Activated CD4-positive, alpha-beta T cell treated with anti-CD3 and anti-CD28 coated beads, Interleukin-2, amount 10 ng/mL, durations not matched to agents 24 days and 14 days (primary cell): Measurements from ENCODE around the gene ANKRD63. TPM values are rescaled to one million over a fixed set of nuclear protein-coding genes. Genes with fewer than 3 reads are reported as not detected.

Source experiments
- DNase-seq: peaks from one replicate; pipeline ENCODE4 v3.0.0; 2022
- H3K27ac Mint-ChIP-seq: one replicate; pipeline ENCODE4 v1.8.0; 2022; ENCODE audit warnings: mild to moderate bottlenecking, mixed read lengths
- H3K27me3 Mint-ChIP-seq: one replicate; pipeline ENCODE4 v1.8.0; 2022; ENCODE audit warnings: mixed read lengths
- H3K36me3 Mint-ChIP-seq: one replicate; pipeline ENCODE4 v1.8.0; 2022; ENCODE audit warnings: low read depth, mild to moderate bottlenecking, mixed read lengths
- H3K4me1 Mint-ChIP-seq: one replicate; pipeline ENCODE4 v1.8.0; 2021; ENCODE audit warnings: mixed read lengths
- H3K4me3 Mint-ChIP-seq: one replicate; pipeline ENCODE4 v1.8.0; 2022; ENCODE audit warnings: mild to moderate bottlenecking, moderate library complexity, mixed read lengths
- H3K9me3 Mint-ChIP-seq: one replicate; pipeline ENCODE4 v1.8.0; 2021; ENCODE audit warnings: mixed read lengths
- intact Hi-C: fragments of 100-400 bp; cut with micrococcal nuclease; formaldehyde crosslinking; loops from one replicate; pipeline ENCODE4 v1.15.1; 2023
- total RNA-seq: library from RNA; stranded (reverse); gene quantifications from 2 replicates; pipeline ENCODE4 v1.2.3, GENCODE V29; 2022

The ANKRD63 gene
- total RNA-seq, 1 donor from 2014 or later: not detected

- Mint-ChIP-seq H3K27ac (no peak overlapping the region), H3K27me3 (peaks cover 17% of the 10 kb centered on the region), H3K36me3 (peaks cover 2% of the 10 kb centered on the region), H3K9me3 (no peaks in the 10 kb centered on the region), H3K4me1 (peaks cover 7% of the 10 kb centered on the region), H3K4me3 (peak overlapping the region; percentile 45)
- intact Hi-C loops: no loop called here
- no peak for DNase-seq
These were observed 42.9 kb downstream of the ANKRD63 start for GRCh38 chr15:40239693-40240618.

GRCh38 chr15:40239404-40239692 lies 43.5 kb downstream of the ANKRD63 start:
- Mint-ChIP-seq H3K27ac (no peak overlapping the region), H3K9me3 (no peaks in the 10 kb centered on the region), H3K36me3 (peaks cover 2% of the 10 kb centered on the region), H3K27me3 (peaks cover 17% of the 10 kb centered on the region), H3K4me1 (peaks cover 7% of the 10 kb centered on the region), H3K4me3 (peak overlapping the region; percentile 45)
- no peak for DNase-seq
- intact Hi-C loops: no loop called here

- peaks cover 2% of the 10 kb centered on the region for H3K36me3 Mint-ChIP-seq
- peaks cover 17% of the 10 kb centered on the region for H3K27me3 Mint-ChIP-seq
- H3K4me1 Mint-ChIP-seq: peaks cover 7% of the 10 kb centered on the region
- DNase-seq: peak; percentile 76
- intact Hi-C loops: no loop called here
- peak within 1 kb of the TSS; percentile 45 for H3K4me3 Mint-ChIP-seq
- peak within 1 kb of the TSS; percentile 27 for H3K27ac Mint-ChIP-seq
- H3K9me3 Mint-ChIP-seq: no peaks in the 10 kb centered on the region
These were observed 44.1 kb downstream of the ANKRD63 start, which contains the start of gene PAK6 for GRCh38 chr15:40238532-40239403. Gene PAK6, plus strand, starts transcription at chr15:40239063. Its CDS starts 25,723 bp downstream, at chr15:40264786.

GRCh38 chr15:40235201-40235885 lies 47.5 kb downstream of the ANKRD63 start:
- H3K36me3 Mint-ChIP-seq: peaks cover 2% of the 10 kb centered on the region
- no peak for DNase-seq
- H3K27me3 Mint-ChIP-seq: peaks cover 17% of the 10 kb centered on the region
- no peak overlapping the region for H3K4me3 Mint-ChIP-seq
- no peak overlapping the region for H3K27ac Mint-ChIP-seq
- no peaks in the 10 kb centered on the region for H3K9me3 Mint-ChIP-seq
- peaks cover 7% of the 10 kb centered on the region for H3K4me1 Mint-ChIP-seq
- intact Hi-C loops: no loop called here

GRCh38 chr15:40234783-40235182 lies 48.1 kb downstream of the ANKRD63 start:
- no peaks in the 10 kb centered on the region for H3K9me3 Mint-ChIP-seq

GRCh38 chr15:40233727-40234577 lies 48.9 kb downstream of the ANKRD63 start:
- Mint-ChIP-seq H3K9me3 (no peaks in the 10 kb centered on the region), H3K4me3 (no peak overlapping the region), H3K36me3 (peaks cover 5% of the 10 kb centered on the region), H3K4me1 (peaks cover 3% of the 10 kb centered on the region), H3K27me3 (peaks cover 10% of the 10 kb centered on the region), H3K27ac (no peak overlapping the region)
- DNase-seq: no peak
- intact Hi-C loops: no loop called here

More at GRCh38 chr15:40234783-40235182, 48.1 kb downstream of the ANKRD63 start:
- Mint-ChIP-seq H3K27me3 (peaks cover 16% of the 10 kb centered on the region), H3K36me3 (peaks cover 3% of the 10 kb centered on the region), H3K4me1 (peaks cover 7% of the 10 kb centered on the region), H3K27ac (no peak overlapping the region), H3K4me3 (no peak overlapping the region)
- intact Hi-C loops: no loop called here
- no peak for DNase-seq

- H3K4me3 Mint-ChIP-seq: no peak overlapping the region
- H3K36me3 Mint-ChIP-seq: peaks cover 5% of the 10 kb centered on the region
- DNase-seq: no peak
- H3K9me3 Mint-ChIP-seq: no peaks in the 10 kb centered on the region
- peaks cover under 1% of the 10 kb centered on the region for H3K27me3 Mint-ChIP-seq
- no peaks in the 10 kb centered on the region for H3K4me1 Mint-ChIP-seq
- H3K27ac Mint-ChIP-seq: no peak overlapping the region
- intact Hi-C loops: no loop called here
These were observed 50.2 kb downstream of the ANKRD63 start for GRCh38 chr15:40232625-40233070.

Other genes starting within 250 kb of the ANKRD63 start
- 153 and 155 TPM in 2 replicates for gene SRP14, start 243.9 kb downstream of the ANKRD63 start, total RNA-seq
- gene BMF, start 174.2 kb downstream of the ANKRD63 start, total RNA-seq: 8.4 and 9.1 TPM in 2 replicates
- 69.3 and 73.1 TPM in 2 replicates for gene BUB1B, start 122.0 kb downstream of the ANKRD63 start, total RNA-seq
- 0.33 and 0.54 TPM in 2 replicates for gene PAK6, start 44.0 kb downstream of the ANKRD63 start, total RNA-seq
- 82.7 and 95.7 TPM in 2 replicates for gene PLCB2, start 24.9 kb upstream of the ANKRD63 start, total RNA-seq
- 22.8 and 23.3 TPM in 2 replicates for gene INAFM2, start 40.6 kb upstream of the ANKRD63 start, total RNA-seq
- 0.21 and 0.54 TPM in 2 replicates for gene CCDC9B, start 57.9 kb upstream of the ANKRD63 start, total RNA-seq
- gene PHGR1, start 68.0 kb upstream of the ANKRD63 start, total RNA-seq: not detected in 2 replicates
- 0.02 and 0.05 TPM in 2 replicates for gene DISP2, start 75.2 kb upstream of the ANKRD63 start, total RNA-seq
- 50.4 and 52.9 TPM in 2 replicates for gene KNSTRN, start 99.7 kb upstream of the ANKRD63 start, total RNA-seq
- gene IVD, start 122.7 kb upstream of the ANKRD63 start, total RNA-seq: 66.6 and 70.7 TPM in 2 replicates
- gene BAHD1, start 157.9 kb upstream of the ANKRD63 start, total RNA-seq: 23.9 and 26.2 TPM in 2 replicates
- gene CHST14, start 187.9 kb upstream of the ANKRD63 start, total RNA-seq: 9.0 and 9.7 TPM in 2 replicates